ENCODE data around the gene CYTH3. TPM values are rescaled to one million over a fixed set of nuclear protein-coding genes. Genes with fewer than 3 reads are reported as not detected.

Gene CYTH3
- total RNA-seq, 1 experiment from 2014 or later, result 73.4 TPM

- intact Hi-C loops (cut with micrococcal nuclease; ENCODE audit: unreplicated experiment), result no loop called here
- Mint-ChIP-seq H3K9me3 (ENCODE audit: low read depth, unreplicated experiment) (no peaks in the 10 kb centered on the region), H3K36me3 (ENCODE audit: insufficient read depth, unreplicated experiment) (no peaks in the 10 kb centered on the region), H3K27me3 (ENCODE audit: unreplicated experiment) (no peaks in the 10 kb centered on the region), H3K4me3 (ENCODE audit: low read depth, unreplicated experiment) (no peak overlapping the region), H3K27ac (ENCODE audit: unreplicated experiment) (no peak overlapping the region), H3K4me1 (ENCODE audit: low read depth, unreplicated experiment) (peaks cover 51% of the 10 kb centered on the region)
- no peak for TF ChIP-seq CTCF (IDR thresholded peaks at IDR 0.05; ENCODE audit: unreplicated experiment)
- no peak for DNase-seq
- CTCF ChIA-PET, result interaction anchor here (1.3 kb wide), 1 partner anchor 11 kb away, joined by 3 read pairs; no protein-coding TSS in a partner anchor
- BruUV-seq (replicated peaks), result no TSS peak
These were observed 13.2 kb downstream of the CYTH3 start for GRCh38 chr7:6259257-6259656.

- Mint-ChIP-seq H3K27ac (ENCODE audit: unreplicated experiment) (no peak overlapping the region), H3K4me3 (ENCODE audit: low read depth, unreplicated experiment) (no peak overlapping the region), H3K9me3 (ENCODE audit: low read depth, unreplicated experiment) (no peaks in the 10 kb centered on the region), H3K4me1 (ENCODE audit: low read depth, unreplicated experiment) (peaks cover 48% of the 10 kb centered on the region), H3K36me3 (ENCODE audit: insufficient read depth, unreplicated experiment) (no peaks in the 10 kb centered on the region), H3K27me3 (ENCODE audit: unreplicated experiment) (no peaks in the 10 kb centered on the region)
- intact Hi-C loops (cut with micrococcal nuclease; ENCODE audit: unreplicated experiment), result no loop called here
- DNase-seq, result no peak
- BruUV-seq (replicated peaks), result no TSS peak
- TF ChIP-seq CTCF (IDR thresholded peaks at IDR 0.05; ENCODE audit: unreplicated experiment), result no peak
- CTCF ChIA-PET, result interaction anchor here (1.0 to 1.3 kb wide), 2 partner anchors 11 to 12 kb away, joined by 3 read pairs; no protein-coding TSS in a partner anchor
These were observed 13.8 kb downstream of the CYTH3 start for GRCh38 chr7:6258440-6259182.

DNA sequence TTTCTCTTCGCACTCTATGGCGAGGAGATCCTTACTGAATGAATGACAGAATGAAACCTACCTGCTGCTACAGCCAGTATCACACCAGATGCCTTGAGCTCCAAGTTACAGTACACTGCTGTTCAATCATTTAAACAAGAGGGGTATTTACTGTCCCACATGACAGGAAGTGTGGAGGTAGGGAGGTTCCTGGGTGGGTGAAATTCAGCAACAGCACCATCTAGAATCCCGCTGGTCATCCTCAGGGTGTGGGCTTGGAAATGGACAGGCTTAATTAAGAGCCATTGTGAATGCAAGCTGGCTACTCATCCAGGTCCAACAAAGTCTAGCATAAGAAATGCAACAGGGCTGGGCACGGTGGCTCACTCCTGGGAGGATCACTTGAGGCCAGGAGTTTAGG lies 14.7 kb downstream of the CYTH3 start:
- no peak for TF ChIP-seq CTCF (IDR thresholded peaks at IDR 0.05; ENCODE audit: unreplicated experiment)
- no peak overlapping the region for H3K27ac Mint-ChIP-seq (ENCODE audit: unreplicated experiment)
- H3K4me1 Mint-ChIP-seq (ENCODE audit: low read depth, unreplicated experiment), result peaks cover 41% of the 10 kb centered on the region
- no peaks in the 10 kb centered on the region for H3K36me3 Mint-ChIP-seq (ENCODE audit: insufficient read depth, unreplicated experiment)
- H3K4me3 Mint-ChIP-seq (ENCODE audit: low read depth, unreplicated experiment), result no peak overlapping the region
- H3K27me3 Mint-ChIP-seq (ENCODE audit: unreplicated experiment), result no peaks in the 10 kb centered on the region
- intact Hi-C loops (cut with micrococcal nuclease; ENCODE audit: unreplicated experiment), result no loop called here
- BruUV-seq (replicated peaks), result no TSS peak
- DNase-seq, result no peak
- no peaks in the 10 kb centered on the region for H3K9me3 Mint-ChIP-seq (ENCODE audit: low read depth, unreplicated experiment)
- CTCF ChIA-PET, result interaction anchor here (1.0 kb wide), 1 partner anchor 11 kb away, joined by 3 read pairs; no protein-coding TSS in a partner anchor

- TF ChIP-seq CTCF (IDR thresholded peaks at IDR 0.05; ENCODE audit: unreplicated experiment), result no peak
- Mint-ChIP-seq H3K9me3 (ENCODE audit: low read depth, unreplicated experiment) (no peaks in the 10 kb centered on the region), H3K27me3 (ENCODE audit: unreplicated experiment) (no peaks in the 10 kb centered on the region), H3K4me3 (ENCODE audit: low read depth, unreplicated experiment) (no peak overlapping the region), H3K27ac (ENCODE audit: unreplicated experiment) (no peak overlapping the region), H3K4me1 (ENCODE audit: low read depth, unreplicated experiment) (peaks cover 33% of the 10 kb centered on the region), H3K36me3 (ENCODE audit: insufficient read depth, unreplicated experiment) (no peaks in the 10 kb centered on the region)
- intact Hi-C loops (cut with micrococcal nuclease; ENCODE audit: unreplicated experiment), result no loop called here
- DNase-seq, result no peak
- CTCF ChIA-PET, result interaction anchor here (1.0 kb wide), 1 partner anchor 10 kb away, joined by 3 read pairs; no protein-coding TSS in a partner anchor
- no TSS peak for BruUV-seq (replicated peaks)
These were observed 15.5 kb downstream of the CYTH3 start for GRCh38 chr7:6256677-6257535.
